Islet precursor cell (in vitro differentiated cells): ENCODE data around the gene MIP.
"Not testable (repeated sequence)": the region's sequence is repeated elsewhere in the genome, so short reads cannot be mapped to it uniquely, and the experiment has no call there.

ENCODE experiments used
- DNase-seq: peaks from one replicate; pipeline ENCODE4 v3.0.0-alpha.2; 2018

MIP gene

GRCh38 chr12:56454557-56454956, at the start of gene MIP:
TSS of gene MIP (minus strand) at chr12:56454657. CDS start at chr12:56454613, 44 bp downstream.
- DNase-seq = no peak

DNA sequence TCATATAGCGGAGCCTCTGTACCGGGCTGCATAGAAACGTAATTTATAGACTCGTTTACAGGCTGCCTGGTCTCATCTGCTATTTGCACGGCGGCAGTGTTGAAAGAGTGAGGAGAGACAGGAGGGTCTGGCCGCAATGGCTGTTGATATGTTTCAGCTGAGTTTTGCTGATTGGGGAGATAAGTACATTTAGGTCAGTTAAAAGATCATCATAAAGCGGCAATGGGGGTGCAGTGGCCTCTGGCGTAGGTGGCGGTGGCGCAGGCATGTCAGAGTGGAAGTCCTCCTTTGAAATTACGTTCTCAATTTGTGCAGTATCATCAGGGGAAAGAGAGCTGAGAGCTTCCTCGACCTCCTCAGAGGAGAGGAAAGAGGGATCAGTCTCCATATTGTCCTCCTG, 45.4 kb upstream of the MIP start:
- DNase-seq = not testable (repeated sequence)

- not testable (repeated sequence) for DNase-seq
Measured at GRCh38 chr12:56499452-56499851, 45.0 kb upstream of the MIP start.

GRCh38 chr12:56498126-56498902, 43.9 kb upstream of the MIP start:
- DNase-seq = not testable (repeated sequence)

DNA sequence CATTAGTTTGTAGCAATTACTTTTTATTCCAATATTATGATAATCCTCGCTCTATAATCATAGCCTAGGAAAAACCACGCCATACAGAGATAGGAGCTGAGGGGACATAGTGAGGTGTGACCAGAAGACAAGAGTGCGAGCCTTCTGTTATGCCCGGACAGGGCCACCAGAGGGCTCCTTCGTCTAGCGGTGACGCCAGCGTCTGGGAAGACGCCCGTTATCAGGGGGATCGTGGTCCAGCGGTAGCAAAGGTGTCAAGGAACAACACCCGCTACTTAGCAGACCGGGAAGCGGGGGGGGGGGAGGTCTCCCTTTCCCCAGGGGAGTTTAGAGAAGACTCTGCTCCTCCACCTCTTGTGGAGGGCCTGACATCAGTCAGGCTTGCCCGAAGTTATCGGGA, 42.2 kb upstream of the MIP start:
- peak; percentile 70 for DNase-seq

GRCh38 chr12:56494481-56494880, 40.0 kb upstream of the MIP start:
- not testable (repeated sequence) for DNase-seq

GRCh38 chr12:56494106-56494415, 39.6 kb upstream of the MIP start:
- DNase-seq = not testable (repeated sequence)

DNA sequence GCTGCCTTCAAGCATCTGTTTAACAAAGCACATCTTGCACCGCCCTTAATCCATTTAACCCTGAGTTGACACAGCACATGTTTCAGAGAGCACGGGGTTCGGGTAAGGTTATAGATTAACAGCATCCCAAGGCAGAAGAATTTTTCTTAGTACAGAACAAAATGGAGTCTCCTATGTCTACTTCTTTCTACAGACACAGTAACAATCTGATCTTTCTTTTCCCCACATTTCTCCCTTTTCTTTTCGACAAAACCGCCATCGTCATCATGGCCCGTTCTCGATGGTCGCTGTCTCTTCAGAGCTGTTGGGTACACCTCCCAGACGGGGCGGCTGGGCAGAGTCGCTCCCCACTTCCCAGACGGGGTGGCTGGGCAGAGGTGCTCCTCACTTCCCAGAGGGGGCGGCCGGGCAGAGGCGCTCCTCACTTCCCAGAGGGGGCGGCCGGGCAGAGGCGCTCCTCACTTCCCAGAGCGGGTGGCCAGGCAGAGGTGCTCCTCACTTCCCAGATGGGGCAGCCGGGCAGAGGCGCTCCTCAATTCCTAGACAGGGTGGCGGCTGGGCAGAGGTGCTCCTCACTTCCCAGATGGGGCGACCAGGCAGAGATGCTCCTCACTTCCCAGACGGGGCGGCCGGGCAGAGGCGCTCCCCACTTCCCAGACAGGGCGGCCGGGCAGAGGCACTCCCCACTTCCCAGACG, 39.1 kb upstream of the MIP start:
- DNase-seq = not testable (repeated sequence)

DNA sequence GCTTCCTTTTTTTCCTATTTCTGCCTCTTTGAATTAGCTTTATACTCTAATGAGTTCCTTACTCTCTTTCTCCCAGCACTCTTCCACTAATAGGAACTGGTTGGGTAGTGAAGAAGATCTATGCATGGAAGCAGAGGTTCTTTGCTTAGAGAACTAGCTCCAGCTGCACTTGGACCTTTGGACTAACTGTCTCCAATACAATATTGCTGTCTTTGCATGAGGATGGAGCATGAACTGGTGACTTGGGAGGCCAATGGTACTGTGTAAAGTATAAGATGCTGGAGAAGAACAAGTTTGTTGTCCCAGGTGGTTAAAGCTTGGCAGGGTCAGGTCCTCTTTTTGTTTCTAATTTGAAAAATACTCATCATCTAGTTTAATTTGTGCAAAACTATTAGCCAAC, 35.9 kb upstream of the MIP start:
- no peak for DNase-seq

- peak; percentile 89 for DNase-seq
Measured at GRCh38 chr12:56488041-56488955, 33.8 kb upstream of the MIP start, which contains the start of gene GLS2. TSS of gene GLS2 (minus strand) at chr12:56488161. CDS start at chr12:56488118, 43 bp downstream.

- DNase-seq = peak; percentile 80
Measured at GRCh38 chr12:56487448-56488040, 33.1 kb upstream of the MIP start.

- no peak for DNase-seq
Measured at GRCh38 chr12:56486694-56487093, 32.2 kb upstream of the MIP start.

- no peak for DNase-seq
Measured at GRCh38 chr12:56484566-56484965, 30.1 kb upstream of the MIP start.

DNA sequence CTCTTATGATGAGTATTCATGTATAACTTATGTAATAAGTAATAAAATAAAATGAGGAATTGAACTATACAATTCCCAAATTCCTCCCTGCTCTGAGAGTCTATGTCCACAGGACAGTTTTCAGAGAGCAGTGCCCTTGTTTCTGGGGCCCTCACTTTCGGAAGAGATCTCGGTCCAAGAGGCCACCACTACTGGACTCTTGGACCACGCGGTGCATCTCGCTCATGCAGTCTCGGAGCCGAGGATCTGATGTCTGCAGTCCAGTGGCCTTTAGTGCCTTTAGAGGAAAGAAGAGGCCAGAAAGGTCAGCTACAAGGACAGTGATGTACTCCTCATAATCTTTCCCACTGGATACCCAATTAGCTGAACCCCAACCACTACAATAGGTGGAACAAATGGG, 25.2 kb upstream of the MIP start:
- peak; percentile 38 for DNase-seq

- DNase-seq = peak; percentile 50
Measured at GRCh38 chr12:56477521-56478225, 23.2 kb upstream of the MIP start.

GRCh38 chr12:56476972-56477432, 22.5 kb upstream of the MIP start:
- DNase-seq = no peak

DNA sequence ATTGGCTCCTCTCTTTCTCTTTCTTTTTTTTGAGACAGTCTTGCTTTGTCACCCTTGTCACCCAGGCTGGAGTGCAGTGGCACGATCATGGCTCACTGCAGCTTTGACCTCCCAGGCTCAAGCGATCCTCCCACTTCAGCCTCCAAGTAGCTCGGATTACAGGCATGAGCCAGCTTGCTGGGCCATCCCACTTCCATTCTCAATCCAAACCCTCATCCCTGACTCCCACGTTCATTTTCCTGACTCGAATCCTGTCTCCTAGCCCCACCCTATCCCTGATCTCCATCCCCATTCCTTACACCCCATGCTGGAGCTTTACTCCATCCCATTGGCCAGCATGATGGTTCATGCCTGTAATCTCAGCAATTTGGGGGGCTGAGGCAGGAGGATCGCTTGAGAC, 21.7 kb upstream of the MIP start:
- no peak for DNase-seq

GRCh38 chr12:56474389-56474788, 19.9 kb upstream of the MIP start:
- no peak for DNase-seq

DNA sequence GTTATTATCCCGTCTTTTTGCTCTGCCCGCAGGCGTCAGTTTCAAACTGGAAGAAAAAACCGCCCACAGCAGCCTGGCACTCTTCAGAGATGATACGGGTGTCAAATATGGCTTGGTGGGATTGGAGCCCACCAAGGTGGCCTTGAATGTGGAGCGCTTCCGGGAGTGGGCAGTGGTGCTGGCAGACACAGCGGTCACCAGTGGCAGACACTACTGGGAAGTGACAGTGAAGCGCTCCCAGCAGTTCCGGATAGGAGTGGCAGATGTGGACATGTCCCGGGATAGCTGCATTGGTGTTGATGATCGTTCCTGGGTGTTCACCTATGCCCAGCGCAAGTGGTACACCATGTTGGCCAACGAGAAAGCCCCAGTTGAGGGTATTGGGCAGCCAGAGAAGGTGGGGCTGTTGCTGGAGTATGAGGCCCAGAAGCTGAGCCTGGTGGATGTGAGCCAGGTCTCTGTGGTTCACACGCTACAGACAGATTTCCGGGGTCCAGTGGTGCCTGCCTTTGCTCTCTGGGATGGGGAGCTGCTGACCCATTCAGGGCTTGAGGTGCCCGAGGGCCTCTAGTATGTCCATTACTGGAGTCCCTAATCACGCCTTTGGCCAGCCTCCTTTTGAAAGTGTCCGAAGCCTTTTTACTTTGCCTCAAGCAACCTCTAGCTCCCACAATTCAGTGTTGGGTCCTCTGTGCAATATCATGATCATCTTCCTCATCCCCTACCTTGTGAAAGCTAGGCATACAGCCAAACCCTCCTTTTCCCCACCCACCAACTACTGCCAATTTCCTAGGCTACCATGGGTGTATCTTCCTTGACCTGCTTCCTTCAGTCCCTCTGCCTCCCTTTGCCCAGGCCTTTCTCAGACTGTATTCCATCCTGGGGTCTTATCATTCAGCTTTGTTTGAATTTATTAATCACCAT, 14.8 kb upstream of the MIP start:
- DNase-seq = peak; percentile 54

GRCh38 chr12:56468216-56469006, 14.0 kb upstream of the MIP start, which contains the start of gene SPRYD4:
TSS of gene SPRYD4 (plus strand) at chr12:56468578. CDS start at chr12:56468592, 14 bp downstream.
- DNase-seq = peak; percentile 96
